Sigmoid colon (tissue), 4 donors: ENCODE data around the gene FIGLA.

Experiments used
- EP300 ChIP-seq, 4 donors: sonication (generic); formaldehyde crosslinking; IDR thresholded peaks; one replicate each; pipeline ENCODE4 v1.6.1; 2017; ENCODE audit warnings: antibody characterized with exemption in 4 of 4
- POLR2A ChIP-seq, 2 donors: fragments of 450-650 bp; IDR thresholded peaks; one replicate each; pipeline ENCODE4 v1.6.1; 2016; ENCODE audit warnings: antibody characterized with exemption in 2 of 2, mild to moderate bottlenecking in 2 of 2, moderate library complexity in 2 of 2
- TF ChIP-seq, protein P1 (sequence below), 4 experiments: fragments of 450-650 bp in 3 of 4; fragments of 200-600 bp in 1 of 4; IDR thresholded peaks; one replicate each; pipeline ENCODE4 v1.5.1; 2016 to 2019; ENCODE audit warnings: antibody characterized with exemption in 4 of 4, mild to moderate bottlenecking in 3 of 4, moderate library complexity in 2 of 4

DNA sequence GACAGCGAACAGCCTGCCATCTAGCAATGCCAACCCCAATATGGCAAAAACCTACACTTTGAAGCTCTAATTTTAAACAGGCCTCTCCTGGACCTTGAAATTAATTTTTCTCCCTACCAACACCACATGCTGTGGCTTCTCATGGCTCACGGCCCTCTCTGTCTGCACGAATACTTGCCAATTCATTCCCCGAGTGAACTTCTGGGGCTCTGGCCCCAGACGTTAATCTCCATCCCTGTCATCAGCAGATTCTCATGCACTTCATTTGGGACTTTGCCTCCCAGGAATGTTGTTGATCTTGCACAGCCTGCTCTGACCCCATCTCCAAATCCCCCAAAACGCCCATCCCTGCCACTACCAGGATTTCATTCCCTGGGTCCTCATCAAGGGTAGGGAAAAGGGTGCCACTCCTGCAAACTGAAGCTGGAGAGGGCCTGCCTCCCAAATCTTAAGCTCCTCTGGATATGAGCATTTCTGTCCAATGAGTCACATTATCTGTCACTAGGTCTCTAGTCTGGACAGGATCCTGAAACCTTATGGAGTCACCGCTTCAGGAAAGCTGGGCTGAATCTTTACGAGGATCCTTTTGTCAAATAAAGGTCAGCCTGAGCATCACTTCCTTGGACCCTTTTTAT is 10.4 kb downstream of the FIGLA start:
- TF ChIP-seq, protein P1, sequence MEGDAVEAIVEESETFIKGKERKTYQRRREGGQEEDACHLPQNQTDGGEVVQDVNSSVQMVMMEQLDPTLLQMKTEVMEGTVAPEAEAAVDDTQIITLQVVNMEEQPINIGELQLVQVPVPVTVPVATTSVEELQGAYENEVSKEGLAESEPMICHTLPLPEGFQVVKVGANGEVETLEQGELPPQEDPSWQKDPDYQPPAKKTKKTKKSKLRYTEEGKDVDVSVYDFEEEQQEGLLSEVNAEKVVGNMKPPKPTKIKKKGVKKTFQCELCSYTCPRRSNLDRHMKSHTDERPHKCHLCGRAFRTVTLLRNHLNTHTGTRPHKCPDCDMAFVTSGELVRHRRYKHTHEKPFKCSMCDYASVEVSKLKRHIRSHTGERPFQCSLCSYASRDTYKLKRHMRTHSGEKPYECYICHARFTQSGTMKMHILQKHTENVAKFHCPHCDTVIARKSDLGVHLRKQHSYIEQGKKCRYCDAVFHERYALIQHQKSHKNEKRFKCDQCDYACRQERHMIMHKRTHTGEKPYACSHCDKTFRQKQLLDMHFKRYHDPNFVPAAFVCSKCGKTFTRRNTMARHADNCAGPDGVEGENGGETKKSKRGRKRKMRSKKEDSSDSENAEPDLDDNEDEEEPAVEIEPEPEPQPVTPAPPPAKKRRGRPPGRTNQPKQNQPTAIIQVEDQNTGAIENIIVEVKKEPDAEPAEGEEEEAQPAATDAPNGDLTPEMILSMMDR (IDR thresholded peaks at IDR 0.05): no peak
- no peak for TF ChIP-seq EP300 (IDR thresholded peaks at IDR 0.05)
- no peak for TF ChIP-seq POLR2A (IDR thresholded peaks at IDR 0.05)
